Ishikawa (cell line): ENCODE results near the gene PLEKHA3.

Source experiments
- FOXM1 ChIP-seq: IDR thresholded peaks from 2 replicates; pipeline ENCODE4 v1.6.1; 2012; ENCODE audit warnings: low read depth, borderline replicate concordance
- YY1 ChIP-seq: IDR thresholded peaks from 2 replicates; pipeline ENCODE4 v1.6.1; 2012; ENCODE audit warnings: low read depth
- ZBTB7A ChIP-seq: IDR thresholded peaks from 2 replicates; pipeline ENCODE4 v1.6.1; 2012; ENCODE audit warnings: low read depth

- TF ChIP-seq YY1, result no peak
- TF ChIP-seq FOXM1, result no peak
- no peak for TF ChIP-seq ZBTB7A
Observed at GRCh38 chr2:178527592-178527991, 47.3 kb downstream of the PLEKHA3 start.
